GM18907 (cell line): ENCODE results near the gene PIEZO1.
A peak's percentile ranks its signal among the peaks of the same experiment; 100 is the strongest.
"Not testable (repeated sequence)": the region's sequence is repeated elsewhere in the genome, so short reads cannot be mapped to it uniquely, and the experiment has no call there.

ENCODE experiments used
- ATAC-seq: cut with Tn5 transposase; IDR thresholded peaks from one replicate; pipeline ENCODE4 v1.9.1; 2021; ENCODE audit warnings: mild to moderate bottlenecking, moderate library complexity; ENCODE audit not compliant: unreplicated experiment

PIEZO1 gene

GRCh38 chr16:88783391-88784073 lies 1.5 kb downstream of the PIEZO1 start:
- ATAC-seq: peak; percentile 3

- no peak for ATAC-seq
These were observed 2.3 kb downstream of the PIEZO1 start for GRCh38 chr16:88782454-88783390.

GRCh38 chr16:88781140-88782077 lies 3.6 kb downstream of the PIEZO1 start:
- peak; percentile 24 for ATAC-seq

GRCh38 chr16:88780142-88781062 lies 4.6 kb downstream of the PIEZO1 start:
- no peak for ATAC-seq

- no peak for ATAC-seq
These were observed 5.4 kb downstream of the PIEZO1 start for GRCh38 chr16:88779406-88780141.

GRCh38 chr16:88778541-88779065 lies 6.4 kb downstream of the PIEZO1 start:
- ATAC-seq: no peak

- no peak for ATAC-seq
These were observed 6.8 kb downstream of the PIEZO1 start for GRCh38 chr16:88778271-88778525.

- no peak for ATAC-seq
These were observed 7.3 kb downstream of the PIEZO1 start for GRCh38 chr16:88777471-88778270.

- no peak for ATAC-seq
These were observed 9.2 kb downstream of the PIEZO1 start for GRCh38 chr16:88775825-88776224.

GRCh38 chr16:88774544-88775393 lies 10.3 kb downstream of the PIEZO1 start:
- ATAC-seq: no peak

- ATAC-seq: no peak
These were observed 11.2 kb downstream of the PIEZO1 start for GRCh38 chr16:88773812-88774291.

GRCh38 chr16:88772871-88773811 lies 11.9 kb downstream of the PIEZO1 start:
- ATAC-seq: no peak

- ATAC-seq: not testable (repeated sequence)
These were observed 13.2 kb downstream of the PIEZO1 start for GRCh38 chr16:88771781-88772180.

- ATAC-seq: no peak
These were observed 13.7 kb downstream of the PIEZO1 start for GRCh38 chr16:88771294-88771772.

GRCh38 chr16:88770461-88771293 lies 14.3 kb downstream of the PIEZO1 start:
- no peak for ATAC-seq
